ENCODE data around the gene DLK1.

The DLK1 gene

GRCh38 chr14:100712490-100712889 is 14.2 kb upstream of the DLK1 start:
- H3K9me3 ChIP-seq (ENCODE audit: control insufficient read depth in 2 of 2, low read length in 2 of 2) = no peaks in the 10 kb centered on the region
- peaks cover 0 to 8% of the 10 kb centered on the region in 2 donors for H3K4me1 ChIP-seq (ENCODE audit: control insufficient read depth in 2 of 2, insufficient read depth in 2 of 2, low read length in 2 of 2)
- H3K27me3 ChIP-seq (ENCODE audit: control insufficient read depth in 2 of 2, insufficient read depth in 2 of 2, low read length in 2 of 2) = peaks cover 5 to 7% of the 10 kb centered on the region in 2 donors
- no peak overlapping the region for H3K4me3 ChIP-seq (ENCODE audit: low read length in 2 of 2)
- H3K36me3 ChIP-seq (ENCODE audit: control insufficient read depth in 2 of 2, insufficient read depth in 2 of 2, low read length in 2 of 2) = no peaks in the 10 kb centered on the region
- no peak overlapping the region for H3K9ac ChIP-seq (ENCODE audit: low read depth in 1 of 2, low read length in 2 of 2)
- H3K27ac ChIP-seq (ENCODE audit: low read depth in 2 of 2, low read length in 2 of 2) = no peak overlapping the region

GRCh38 chr14:100713705-100714104 is 13.0 kb upstream of the DLK1 start:
- Histone ChIP-seq H3K9ac (ENCODE audit: low read depth in 1 of 2, low read length in 2 of 2) (no peak overlapping the region), H3K27ac (ENCODE audit: low read depth in 2 of 2, low read length in 2 of 2) (no peak overlapping the region), H3K9me3 (ENCODE audit: control insufficient read depth in 2 of 2, low read length in 2 of 2) (no peaks in the 10 kb centered on the region), H3K4me1 (ENCODE audit: control insufficient read depth in 2 of 2, insufficient read depth in 2 of 2, low read length in 2 of 2) (peaks cover 0 to 2% of the 10 kb centered on the region in 2 donors), H3K27me3 (ENCODE audit: control insufficient read depth in 2 of 2, insufficient read depth in 2 of 2, low read length in 2 of 2) (peaks cover 5% of the 10 kb centered on the region in 2 donors), H3K4me3 (ENCODE audit: low read length in 2 of 2) (no peak overlapping the region), H3K36me3 (ENCODE audit: control insufficient read depth in 2 of 2, insufficient read depth in 2 of 2, low read length in 2 of 2) (no peaks in the 10 kb centered on the region)

- Histone ChIP-seq H3K4me1 (ENCODE audit: control insufficient read depth in 2 of 2, insufficient read depth in 2 of 2, low read length in 2 of 2) (no peaks in the 10 kb centered on the region), H3K27me3 (ENCODE audit: control insufficient read depth in 2 of 2, insufficient read depth in 2 of 2, low read length in 2 of 2) (peaks cover under 1 to 2% of the 10 kb centered on the region in 2 donors)
Observed at GRCh38 chr14:100714258-100714892, 12.3 kb upstream of the DLK1 start.

GRCh38 chr14:100715332-100715731 is 11.4 kb upstream of the DLK1 start:
- Histone ChIP-seq H3K27me3 (ENCODE audit: control insufficient read depth in 2 of 2, insufficient read depth in 2 of 2, low read length in 2 of 2) (peaks cover 2 to 3% of the 10 kb centered on the region in 2 donors), H3K9ac (ENCODE audit: low read depth in 1 of 2, low read length in 2 of 2) (no peak overlapping the region), H3K9me3 (ENCODE audit: control insufficient read depth in 2 of 2, low read length in 2 of 2) (no peaks in the 10 kb centered on the region), H3K36me3 (ENCODE audit: control insufficient read depth in 2 of 2, insufficient read depth in 2 of 2, low read length in 2 of 2) (no peaks in the 10 kb centered on the region), H3K4me1 (ENCODE audit: control insufficient read depth in 2 of 2, insufficient read depth in 2 of 2, low read length in 2 of 2) (no peaks in the 10 kb centered on the region), H3K4me3 (ENCODE audit: low read length in 2 of 2) (no peak overlapping the region), H3K27ac (ENCODE audit: low read depth in 2 of 2, low read length in 2 of 2) (no peak overlapping the region)

More at GRCh38 chr14:100714258-100714892, 12.3 kb upstream of the DLK1 start:
- Histone ChIP-seq H3K9me3 (ENCODE audit: control insufficient read depth in 2 of 2, low read length in 2 of 2) (no peaks in the 10 kb centered on the region), H3K27ac (ENCODE audit: low read depth in 2 of 2, low read length in 2 of 2) (no peak overlapping the region), H3K4me3 (ENCODE audit: low read length in 2 of 2) (no peak overlapping the region), H3K9ac (ENCODE audit: low read depth in 1 of 2, low read length in 2 of 2) (no peak overlapping the region), H3K36me3 (ENCODE audit: control insufficient read depth in 2 of 2, insufficient read depth in 2 of 2, low read length in 2 of 2) (no peaks in the 10 kb centered on the region)

- Histone ChIP-seq H3K4me3 (ENCODE audit: low read length in 2 of 2) (no peak overlapping the region), H3K9me3 (ENCODE audit: control insufficient read depth in 2 of 2, low read length in 2 of 2) (no peaks in the 10 kb centered on the region), H3K9ac (ENCODE audit: low read depth in 1 of 2, low read length in 2 of 2) (no peak overlapping the region), H3K27ac (ENCODE audit: low read depth in 2 of 2, low read length in 2 of 2) (no peak overlapping the region), H3K36me3 (ENCODE audit: control insufficient read depth in 2 of 2, insufficient read depth in 2 of 2, low read length in 2 of 2) (no peaks in the 10 kb centered on the region), H3K4me1 (ENCODE audit: control insufficient read depth in 2 of 2, insufficient read depth in 2 of 2, low read length in 2 of 2) (no peaks in the 10 kb centered on the region), H3K27me3 (ENCODE audit: control insufficient read depth in 2 of 2, insufficient read depth in 2 of 2, low read length in 2 of 2) (peaks cover 2 to 3% of the 10 kb centered on the region in 2 donors)
Observed at GRCh38 chr14:100715803-100716202, 10.9 kb upstream of the DLK1 start.

GRCh38 chr14:100717386-100717785 is 9.3 kb upstream of the DLK1 start:
- H3K36me3 ChIP-seq (ENCODE audit: control insufficient read depth in 2 of 2, insufficient read depth in 2 of 2, low read length in 2 of 2) = no peaks in the 10 kb centered on the region
- no peaks in the 10 kb centered on the region for H3K4me1 ChIP-seq (ENCODE audit: control insufficient read depth in 2 of 2, insufficient read depth in 2 of 2, low read length in 2 of 2)
- peaks cover 0 to 3% of the 10 kb centered on the region in 2 donors for H3K27me3 ChIP-seq (ENCODE audit: control insufficient read depth in 2 of 2, insufficient read depth in 2 of 2, low read length in 2 of 2)
- no peaks in the 10 kb centered on the region for H3K9me3 ChIP-seq (ENCODE audit: control insufficient read depth in 2 of 2, low read length in 2 of 2)
- H3K27ac ChIP-seq (ENCODE audit: low read depth in 2 of 2, low read length in 2 of 2) = no peak overlapping the region
- H3K9ac ChIP-seq (ENCODE audit: low read depth in 1 of 2, low read length in 2 of 2) = no peak overlapping the region
- H3K4me3 ChIP-seq (ENCODE audit: low read length in 2 of 2) = no peak overlapping the region

- Histone ChIP-seq H3K27ac (ENCODE audit: low read depth in 2 of 2, low read length in 2 of 2) (no peak overlapping the region), H3K9me3 (ENCODE audit: control insufficient read depth in 2 of 2, low read length in 2 of 2) (no peaks in the 10 kb centered on the region), H3K9ac (ENCODE audit: low read depth in 1 of 2, low read length in 2 of 2) (no peak overlapping the region), H3K27me3 (ENCODE audit: control insufficient read depth in 2 of 2, insufficient read depth in 2 of 2, low read length in 2 of 2) (peaks cover 2 to 7% of the 10 kb centered on the region in 2 donors), H3K36me3 (ENCODE audit: control insufficient read depth in 2 of 2, insufficient read depth in 2 of 2, low read length in 2 of 2) (no peaks in the 10 kb centered on the region), H3K4me1 (ENCODE audit: control insufficient read depth in 2 of 2, insufficient read depth in 2 of 2, low read length in 2 of 2) (no peaks in the 10 kb centered on the region), H3K4me3 (ENCODE audit: low read length in 2 of 2) (no peak overlapping the region)
Observed at GRCh38 chr14:100719976-100720520, 6.6 kb upstream of the DLK1 start.

GRCh38 chr14:100721568-100721967 is 5.1 kb upstream of the DLK1 start:
- Histone ChIP-seq H3K4me1 (ENCODE audit: control insufficient read depth in 2 of 2, insufficient read depth in 2 of 2, low read length in 2 of 2) (no peaks in the 10 kb centered on the region), H3K36me3 (ENCODE audit: control insufficient read depth in 2 of 2, insufficient read depth in 2 of 2, low read length in 2 of 2) (no peaks in the 10 kb centered on the region), H3K27ac (ENCODE audit: low read depth in 2 of 2, low read length in 2 of 2) (no peak overlapping the region), H3K4me3 (ENCODE audit: low read length in 2 of 2) (no peak overlapping the region), H3K9ac (ENCODE audit: low read depth in 1 of 2, low read length in 2 of 2) (no peak overlapping the region), H3K9me3 (ENCODE audit: control insufficient read depth in 2 of 2, low read length in 2 of 2) (no peaks in the 10 kb centered on the region), H3K27me3 (ENCODE audit: control insufficient read depth in 2 of 2, insufficient read depth in 2 of 2, low read length in 2 of 2) (peaks cover 7 to 14% of the 10 kb centered on the region in 2 donors)

- H3K4me3 ChIP-seq (ENCODE audit: low read length in 2 of 2) = no peak overlapping the region
- no peaks in the 10 kb centered on the region for H3K4me1 ChIP-seq (ENCODE audit: control insufficient read depth in 2 of 2, insufficient read depth in 2 of 2, low read length in 2 of 2)
- no peak overlapping the region for H3K27ac ChIP-seq (ENCODE audit: low read depth in 2 of 2, low read length in 2 of 2)
- H3K36me3 ChIP-seq (ENCODE audit: control insufficient read depth in 2 of 2, insufficient read depth in 2 of 2, low read length in 2 of 2) = no peaks in the 10 kb centered on the region
- no peak overlapping the region for H3K9ac ChIP-seq (ENCODE audit: low read depth in 1 of 2, low read length in 2 of 2)
- no peaks in the 10 kb centered on the region for H3K9me3 ChIP-seq (ENCODE audit: control insufficient read depth in 2 of 2, low read length in 2 of 2)
- H3K27me3 ChIP-seq (ENCODE audit: control insufficient read depth in 2 of 2, insufficient read depth in 2 of 2, low read length in 2 of 2) = peaks cover 7 to 16% of the 10 kb centered on the region in 2 donors
Observed at GRCh38 chr14:100722367-100722766, 4.3 kb upstream of the DLK1 start.

- Histone ChIP-seq H3K27ac (ENCODE audit: low read depth in 2 of 2, low read length in 2 of 2) (no peak overlapping the region), H3K4me1 (ENCODE audit: control insufficient read depth in 2 of 2, insufficient read depth in 2 of 2, low read length in 2 of 2) (no peaks in the 10 kb centered on the region), H3K36me3 (ENCODE audit: control insufficient read depth in 2 of 2, insufficient read depth in 2 of 2, low read length in 2 of 2) (no peaks in the 10 kb centered on the region), H3K27me3 (ENCODE audit: control insufficient read depth in 2 of 2, insufficient read depth in 2 of 2, low read length in 2 of 2) (peaks cover 7 to 24% of the 10 kb centered on the region in 2 donors), H3K4me3 (ENCODE audit: low read length in 2 of 2) (no peak overlapping the region), H3K9me3 (ENCODE audit: control insufficient read depth in 2 of 2, low read length in 2 of 2) (no peaks in the 10 kb centered on the region), H3K9ac (ENCODE audit: low read depth in 1 of 2, low read length in 2 of 2) (no peak overlapping the region)
Observed at GRCh38 chr14:100723135-100723829, 3.4 kb upstream of the DLK1 start.
